Right lobe of liver (tissue), 4 donors: Measurements from ENCODE around the gene LPCAT2.

Source experiments
- POLR2A ChIP-seq: fragments of 450-650 bp; IDR thresholded peaks from one replicate; pipeline ENCODE4 v1.6.1; 2017; ENCODE audit warnings: antibody characterized with exemption, mild to moderate bottlenecking
- TF ChIP-seq, protein P1 (sequence below), 4 donors: fragments of 200-600 bp in 3 of 4; fragments of 450-650 bp in 1 of 4; IDR thresholded peaks; one replicate each; pipeline versions ENCODE4 v1.5.1 to v1.8.0; 2016 to 2022; ENCODE audit warnings: antibody characterized with exemption in 4 of 4, mild to moderate bottlenecking in 2 of 4
- donor health status: DM: no; HTN: no; CAD: no.
- donor health status: DM: no; HTN: no; CAD: no.
- donor health status: DM: no; HTN: yes; CAD: no.

DNA sequence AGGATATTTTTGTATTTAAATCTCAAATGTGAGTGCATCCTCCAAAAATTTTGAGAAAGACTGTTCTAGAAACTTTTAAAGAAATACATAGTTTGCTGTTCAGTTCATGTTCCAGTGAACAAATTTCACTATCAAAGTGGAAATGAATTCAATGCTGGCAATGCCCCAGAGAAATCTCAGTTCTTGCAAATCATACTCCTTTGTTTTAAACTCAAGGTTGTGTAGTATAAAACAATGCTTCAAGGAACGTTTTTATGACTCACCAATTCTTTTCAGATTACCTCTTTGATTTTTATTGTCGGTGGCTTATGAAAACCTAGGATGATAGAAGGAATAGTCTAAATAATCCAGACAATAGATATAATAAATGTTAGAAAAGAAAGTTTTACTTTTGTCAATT is 17.6 kb downstream of the LPCAT2 start:
- TF ChIP-seq, protein P1, sequence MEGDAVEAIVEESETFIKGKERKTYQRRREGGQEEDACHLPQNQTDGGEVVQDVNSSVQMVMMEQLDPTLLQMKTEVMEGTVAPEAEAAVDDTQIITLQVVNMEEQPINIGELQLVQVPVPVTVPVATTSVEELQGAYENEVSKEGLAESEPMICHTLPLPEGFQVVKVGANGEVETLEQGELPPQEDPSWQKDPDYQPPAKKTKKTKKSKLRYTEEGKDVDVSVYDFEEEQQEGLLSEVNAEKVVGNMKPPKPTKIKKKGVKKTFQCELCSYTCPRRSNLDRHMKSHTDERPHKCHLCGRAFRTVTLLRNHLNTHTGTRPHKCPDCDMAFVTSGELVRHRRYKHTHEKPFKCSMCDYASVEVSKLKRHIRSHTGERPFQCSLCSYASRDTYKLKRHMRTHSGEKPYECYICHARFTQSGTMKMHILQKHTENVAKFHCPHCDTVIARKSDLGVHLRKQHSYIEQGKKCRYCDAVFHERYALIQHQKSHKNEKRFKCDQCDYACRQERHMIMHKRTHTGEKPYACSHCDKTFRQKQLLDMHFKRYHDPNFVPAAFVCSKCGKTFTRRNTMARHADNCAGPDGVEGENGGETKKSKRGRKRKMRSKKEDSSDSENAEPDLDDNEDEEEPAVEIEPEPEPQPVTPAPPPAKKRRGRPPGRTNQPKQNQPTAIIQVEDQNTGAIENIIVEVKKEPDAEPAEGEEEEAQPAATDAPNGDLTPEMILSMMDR (IDR thresholded peaks at IDR 0.05) = no peak
- TF ChIP-seq POLR2A = no peak
